Smooth muscle cell (in vitro differentiated cells): ENCODE results near the gene LRMDA. TPM values are rescaled to one million over a fixed set of nuclear protein-coding genes. Genes with fewer than 3 reads are reported as not detected.

Experiments
- DNase-seq: peaks from one replicate; lab custom pipeline; 2025; ENCODE audit not compliant: unreplicated experiment; lab: John Stamatoyannopoulos, UW
- H2AFZ ChIP-seq: fragments of 200-600 bp; sonication (generic); 2 replicates; pipeline ENCODE4 v1.6.0; 2016; ENCODE audit warnings: antibody characterized with exemption, low read depth, mild to moderate bottlenecking
- H3F3A ChIP-seq: fragments of 200-600 bp; sonication (generic); 2 replicates; pipeline ENCODE4 v1.6.0; 2017; ENCODE audit warnings: antibody characterized with exemption, low read depth
- H3K27ac ChIP-seq: fragments of 200-600 bp; sonication (generic); 2 replicates; pipeline ENCODE4 v1.5.1; 2016; ENCODE audit warnings: low read depth, mild to moderate bottlenecking
- H3K27me3 ChIP-seq: fragments of 200-600 bp; sonication (generic); 2 replicates; pipeline ENCODE4 v1.6.1; 2016; ENCODE audit warnings: low read depth, mild to moderate bottlenecking
- H3K36me3 ChIP-seq: fragments of 200-600 bp; sonication (generic); 2 replicates; pipeline ENCODE4 v1.5.1; 2016; ENCODE audit warnings: low read depth
- H3K4me1 ChIP-seq: fragments of 200-600 bp; sonication (generic); 2 replicates; pipeline ENCODE4 v1.5.1; 2016; ENCODE audit warnings: low read depth
- H3K4me2 ChIP-seq: fragments of 200-600 bp; sonication (generic); 2 replicates; pipeline ENCODE4 v1.6.0; 2016; ENCODE audit warnings: mild to moderate bottlenecking
- H3K4me3 ChIP-seq: fragments of 200-600 bp; sonication (generic); 2 replicates; pipeline ENCODE4 v1.5.1; 2016; ENCODE audit warnings: mild to moderate bottlenecking
- H3K79me2 ChIP-seq: fragments of 200-600 bp; sonication (generic); 2 replicates; pipeline ENCODE4 v1.6.0; 2016; ENCODE audit warnings: low read depth, mild to moderate bottlenecking
- H3K9ac ChIP-seq: fragments of 200-600 bp; sonication (generic); 2 replicates; pipeline ENCODE4 v1.6.0; 2016; ENCODE audit warnings: low read depth
- H3K9me3 ChIP-seq: fragments of 200-600 bp; sonication (generic); replicated peaks from 2 replicates; pipeline ENCODE4 v1.5.1; 2016; ENCODE audit warnings: low read depth
- H4K20me1 ChIP-seq: fragments of 200-600 bp; sonication (generic); 2 replicates; pipeline ENCODE4 v1.6.0; 2016; ENCODE audit warnings: low read depth
- WGBS: methylation state at CpG from one replicate; pipeline ENCODE4 v1.1.7; 2016; ENCODE audit warnings: low lambda C conversion rate; 5-methylcytosine and 5-hydroxymethylcytosine counted together
- polyA plus RNA-seq: library from polyadenylated mRNA; unstranded; fragments of >200 nt; fragmentation: Nextera tagmentation; extraction: Ambion mirVana; gene quantifications from 2 replicates; pipeline ENCODE4 v1.2.1, GENCODE V29; 2016
- total RNA-seq: library from RNA; depleted of rRNA; stranded (reverse); fragments of >200 nt; gene quantifications from 2 replicates; pipeline ENCODE4 v1.2.3, GENCODE V29; 2014
- TF ChIP-seq, protein P1 (sequence below): fragments of 200-600 bp; sonication (generic); IDR thresholded peaks from 2 replicates; pipeline ENCODE4 v1.5.1; 2017; ENCODE audit warnings: borderline replicate concordance, mild to moderate bottlenecking, antibody characterized with exemption; ENCODE audit not compliant: insufficient read depth, poor library complexity, severe bottlenecking

Gene LRMDA
- total and polyA plus RNA-seq, 2 experiments from 2014 or later = 1.5 to 1.6 TPM

DNA sequence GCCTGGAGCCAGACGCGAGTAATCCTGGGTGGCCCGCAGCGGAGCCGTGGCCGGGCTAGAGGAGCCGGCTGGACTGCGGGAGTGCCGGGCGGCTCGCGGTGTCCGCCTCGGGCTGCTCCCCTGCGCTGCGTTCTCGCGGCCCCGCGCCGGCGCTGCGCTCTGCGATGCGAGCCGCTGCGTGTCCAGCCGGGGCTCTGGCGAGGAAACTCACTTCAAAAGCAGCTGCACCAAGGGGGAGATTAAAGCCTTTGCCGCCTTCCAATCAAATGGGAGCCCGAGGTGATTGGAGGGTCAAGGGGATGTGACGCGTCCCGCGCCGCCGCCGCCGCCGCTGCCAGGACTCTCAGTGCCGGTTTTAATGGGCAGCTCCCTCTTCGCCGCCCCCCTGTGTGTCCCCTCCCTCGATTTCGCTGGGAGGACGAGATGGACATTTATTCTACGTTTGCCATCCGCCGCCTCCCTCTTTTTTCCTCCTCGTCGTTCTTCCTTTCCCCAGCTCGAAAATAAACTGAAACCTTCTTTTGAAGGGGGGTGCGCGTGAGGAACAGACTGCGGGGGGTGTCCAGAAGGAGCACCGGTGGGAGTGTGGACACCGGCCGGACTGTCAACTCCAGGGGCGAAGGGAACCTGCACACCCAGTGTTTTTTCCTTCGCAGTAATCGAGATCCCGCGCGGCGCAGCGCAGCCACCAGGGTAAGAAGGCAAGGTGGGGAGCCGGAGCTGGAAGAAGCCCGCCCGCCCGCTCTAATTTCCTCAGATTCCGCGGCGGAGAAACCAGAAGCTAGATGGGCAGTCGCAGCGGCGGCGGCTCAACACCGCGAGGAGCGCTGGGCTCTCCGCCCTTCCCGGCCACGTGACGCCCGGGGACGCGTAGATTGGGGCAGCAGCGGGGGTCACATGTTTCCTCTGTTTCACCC lies 29.6 kb upstream of the LRMDA start, which contains the start of gene ZNF503:
ZNF503 (minus strand) TSS at position 196 of the 917 bp plus-strand sequence. CDS start 345 bp downstream, outside the sequence.
- Histone ChIP-seq H3K79me2 (peaks cover 42% of the 10 kb centered on the region), H3F3A (peaks cover 7% of the 10 kb centered on the region), H3K36me3 (no peaks in the 10 kb centered on the region), H3K27me3 (no peaks in the 10 kb centered on the region), H3K9ac (peak within 1 kb of the TSS; percentile 67), H3K4me2 (peak within 1 kb of the TSS; percentile 97), H2AFZ (peak within 1 kb of the TSS; percentile 92), H3K9me3 (no peaks in the 10 kb centered on the region), H3K4me1 (peaks cover 26% of the 10 kb centered on the region), H3K27ac (peak within 1 kb of the TSS; percentile 75), H4K20me1 (peaks cover 30% of the 10 kb centered on the region), H3K4me3 (peak within 1 kb of the TSS; percentile 95)
- WGBS = under 1% methylated on average over 86 of the region's 88 CpGs
- DNase-seq = peak; percentile 89
- TF ChIP-seq, protein P1, sequence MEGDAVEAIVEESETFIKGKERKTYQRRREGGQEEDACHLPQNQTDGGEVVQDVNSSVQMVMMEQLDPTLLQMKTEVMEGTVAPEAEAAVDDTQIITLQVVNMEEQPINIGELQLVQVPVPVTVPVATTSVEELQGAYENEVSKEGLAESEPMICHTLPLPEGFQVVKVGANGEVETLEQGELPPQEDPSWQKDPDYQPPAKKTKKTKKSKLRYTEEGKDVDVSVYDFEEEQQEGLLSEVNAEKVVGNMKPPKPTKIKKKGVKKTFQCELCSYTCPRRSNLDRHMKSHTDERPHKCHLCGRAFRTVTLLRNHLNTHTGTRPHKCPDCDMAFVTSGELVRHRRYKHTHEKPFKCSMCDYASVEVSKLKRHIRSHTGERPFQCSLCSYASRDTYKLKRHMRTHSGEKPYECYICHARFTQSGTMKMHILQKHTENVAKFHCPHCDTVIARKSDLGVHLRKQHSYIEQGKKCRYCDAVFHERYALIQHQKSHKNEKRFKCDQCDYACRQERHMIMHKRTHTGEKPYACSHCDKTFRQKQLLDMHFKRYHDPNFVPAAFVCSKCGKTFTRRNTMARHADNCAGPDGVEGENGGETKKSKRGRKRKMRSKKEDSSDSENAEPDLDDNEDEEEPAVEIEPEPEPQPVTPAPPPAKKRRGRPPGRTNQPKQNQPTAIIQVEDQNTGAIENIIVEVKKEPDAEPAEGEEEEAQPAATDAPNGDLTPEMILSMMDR = no peak

DNA sequence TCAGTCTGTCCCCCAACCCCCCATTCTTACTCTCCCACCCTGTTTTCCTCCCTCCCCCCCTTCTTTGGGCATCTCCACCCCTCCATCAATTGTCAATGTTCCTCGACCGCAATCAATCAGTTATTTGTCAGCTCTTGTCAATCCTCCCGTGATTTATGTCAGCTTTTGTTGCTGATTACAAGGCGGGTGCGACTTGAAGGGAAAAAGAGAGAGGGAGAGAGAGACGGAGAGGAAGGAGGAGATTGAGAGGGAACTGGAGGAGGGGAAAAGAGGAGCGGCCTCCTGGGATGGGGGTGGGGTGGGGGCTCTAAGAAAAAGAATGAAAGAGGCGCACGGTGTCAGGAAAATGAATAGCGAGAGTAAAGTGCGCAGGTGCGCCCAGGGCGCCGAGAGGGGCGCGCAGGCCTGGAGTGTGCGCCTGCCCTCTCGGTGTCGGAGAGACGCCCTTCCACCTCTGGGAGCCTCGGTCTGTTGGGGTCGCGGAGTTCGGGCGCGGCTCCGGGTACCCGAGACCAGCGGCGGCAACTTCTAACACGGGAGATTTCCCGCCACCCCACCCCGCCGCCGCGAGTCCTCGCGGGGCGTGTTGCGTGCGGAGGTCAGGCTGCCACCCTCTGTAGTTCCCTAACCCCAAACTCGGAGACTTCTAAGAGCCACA lies 28.8 kb upstream of the LRMDA start:
- no peak for DNase-seq

DNA sequence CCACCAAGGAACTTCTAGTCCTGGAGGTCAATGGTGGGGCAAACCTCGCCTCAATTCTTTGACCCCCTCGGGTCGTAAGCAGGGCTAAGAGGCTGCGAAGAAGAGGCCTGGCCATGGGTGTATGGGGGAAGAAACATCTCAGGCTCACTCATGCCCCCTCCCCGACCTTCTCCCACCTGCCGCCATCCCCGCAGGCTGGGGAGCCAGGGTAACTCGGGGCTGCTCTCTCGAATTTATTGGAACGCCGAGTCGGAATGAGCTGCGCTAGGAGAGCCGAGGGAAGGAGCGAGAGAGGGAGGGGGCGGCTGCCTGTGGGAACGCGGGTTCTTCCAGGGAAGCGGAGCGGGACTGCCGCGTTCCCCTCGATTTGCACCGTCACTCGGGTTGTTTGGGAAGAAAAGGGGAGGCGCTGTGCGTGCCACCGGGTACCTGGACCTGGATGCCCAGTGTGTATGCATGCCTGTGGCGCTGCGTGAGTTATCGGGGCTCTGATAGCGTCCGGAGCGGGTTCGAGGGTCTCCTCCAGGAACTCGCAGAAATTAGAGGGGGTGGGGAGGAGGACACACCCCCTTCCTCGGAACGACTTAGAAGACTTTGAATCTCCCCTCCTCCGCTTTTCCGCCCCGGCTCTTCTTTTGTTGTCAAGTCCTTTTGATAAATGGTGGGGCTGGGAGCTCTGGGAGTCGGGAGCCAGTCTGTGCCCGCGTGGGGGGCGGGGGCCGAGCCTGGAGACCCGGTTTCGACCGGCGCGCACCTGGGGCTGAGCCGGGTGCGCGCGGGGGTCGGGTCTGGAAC lies 28.1 kb upstream of the LRMDA start:
- WGBS = 2% methylated on average over 50 of the region's 56 CpGs
- Histone ChIP-seq H3K4me3 (peak overlapping the region; percentile 95), H3K27me3 (no peaks in the 10 kb centered on the region), H3K27ac (peak overlapping the region; percentile 66), H3K79me2 (peaks cover 27% of the 10 kb centered on the region), H3F3A (peaks cover 7% of the 10 kb centered on the region), H2AFZ (peak overlapping the region; percentile 77), H3K36me3 (no peaks in the 10 kb centered on the region), H3K4me1 (peaks cover 25% of the 10 kb centered on the region), H3K4me2 (peak overlapping the region; percentile 97), H3K9ac (no peak overlapping the region), H4K20me1 (peaks cover 26% of the 10 kb centered on the region), H3K9me3 (no peaks in the 10 kb centered on the region)
- no peak for DNase-seq
- TF ChIP-seq, protein P1 = no peak

More for the DNA sequence above, 28.8 kb upstream of the LRMDA start:
- no peak overlapping the region for H3K9ac ChIP-seq
- peak overlapping the region; percentile 95 for H3K4me3 ChIP-seq
- no peaks in the 10 kb centered on the region for H3K27me3 ChIP-seq
- H3F3A ChIP-seq = peaks cover 7% of the 10 kb centered on the region
- H3K9me3 ChIP-seq = no peaks in the 10 kb centered on the region
- peaks cover 31% of the 10 kb centered on the region for H3K4me1 ChIP-seq
- WGBS = under 1% methylated on average over 27 of the region's 42 CpGs
- peaks cover 34% of the 10 kb centered on the region for H3K79me2 ChIP-seq
- H3K36me3 ChIP-seq = no peaks in the 10 kb centered on the region
- H2AFZ ChIP-seq = peak overlapping the region; percentile 77
- peak overlapping the region; percentile 66 for H3K27ac ChIP-seq
- TF ChIP-seq, protein P1 = no peak
- peak overlapping the region; percentile 97 for H3K4me2 ChIP-seq
- peaks cover 29% of the 10 kb centered on the region for H4K20me1 ChIP-seq
